ENCODE results near the gene KIF4B.

DNA sequence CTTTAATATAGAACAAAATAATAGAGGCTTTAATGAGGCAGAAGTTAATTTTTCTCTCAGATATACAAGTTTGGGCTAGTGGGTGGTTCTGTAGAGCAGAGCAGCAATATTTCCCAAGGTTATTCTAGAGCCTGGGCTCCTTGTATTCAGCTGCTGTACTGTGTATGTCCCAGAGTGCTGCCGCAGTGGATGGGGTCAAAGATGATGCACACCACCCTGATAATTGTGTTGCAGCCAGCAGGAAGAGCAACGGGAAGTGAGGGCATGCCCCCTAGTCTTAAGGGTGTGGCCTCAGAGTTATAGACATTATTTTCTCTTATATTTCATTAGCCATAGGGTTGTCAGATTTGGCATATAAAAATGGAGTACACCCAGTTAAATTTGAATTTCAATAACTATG lies 23.9 kb upstream of the KIF4B start:
- TF ChIP-seq, protein P1, sequence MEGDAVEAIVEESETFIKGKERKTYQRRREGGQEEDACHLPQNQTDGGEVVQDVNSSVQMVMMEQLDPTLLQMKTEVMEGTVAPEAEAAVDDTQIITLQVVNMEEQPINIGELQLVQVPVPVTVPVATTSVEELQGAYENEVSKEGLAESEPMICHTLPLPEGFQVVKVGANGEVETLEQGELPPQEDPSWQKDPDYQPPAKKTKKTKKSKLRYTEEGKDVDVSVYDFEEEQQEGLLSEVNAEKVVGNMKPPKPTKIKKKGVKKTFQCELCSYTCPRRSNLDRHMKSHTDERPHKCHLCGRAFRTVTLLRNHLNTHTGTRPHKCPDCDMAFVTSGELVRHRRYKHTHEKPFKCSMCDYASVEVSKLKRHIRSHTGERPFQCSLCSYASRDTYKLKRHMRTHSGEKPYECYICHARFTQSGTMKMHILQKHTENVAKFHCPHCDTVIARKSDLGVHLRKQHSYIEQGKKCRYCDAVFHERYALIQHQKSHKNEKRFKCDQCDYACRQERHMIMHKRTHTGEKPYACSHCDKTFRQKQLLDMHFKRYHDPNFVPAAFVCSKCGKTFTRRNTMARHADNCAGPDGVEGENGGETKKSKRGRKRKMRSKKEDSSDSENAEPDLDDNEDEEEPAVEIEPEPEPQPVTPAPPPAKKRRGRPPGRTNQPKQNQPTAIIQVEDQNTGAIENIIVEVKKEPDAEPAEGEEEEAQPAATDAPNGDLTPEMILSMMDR (IDR thresholded peaks at IDR 0.05), result no peak
- TF ChIP-seq POLR2AphosphoS5 (IDR thresholded peaks at IDR 0.05), result no peak

Data from gastroesophageal sphincter (tissue), 3 donors.